GM21381 (cell line): ENCODE results near the gene FOXS1.
"Not testable (repeated sequence)": the region's sequence is repeated elsewhere in the genome, so short reads cannot be mapped to it uniquely, and the experiment has no call there.

ENCODE experiments used
- ATAC-seq: cut with Tn5 transposase; IDR thresholded peaks from one replicate; pipeline ENCODE4 v1.9.1; 2021; ENCODE audit warnings: mild to moderate bottlenecking, moderate library complexity; ENCODE audit not compliant: unreplicated experiment

Gene FOXS1

DNA sequence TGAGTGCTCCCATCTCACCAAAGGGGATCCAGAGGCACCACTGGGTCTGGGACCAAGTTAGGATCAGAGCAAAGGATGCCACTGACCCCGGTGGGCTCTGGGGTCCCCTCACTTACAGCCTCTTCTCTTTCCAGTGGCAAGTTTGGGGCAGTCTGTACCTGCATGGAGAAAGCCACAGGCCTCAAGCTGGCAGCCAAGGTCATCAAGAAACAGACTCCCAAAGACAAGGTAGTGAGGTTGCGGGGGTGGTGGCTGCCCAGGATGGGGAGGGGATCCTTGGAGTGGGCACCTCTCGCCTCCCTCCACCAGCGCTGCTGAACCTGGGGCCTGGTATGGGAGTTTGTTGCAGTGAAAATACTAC, 21.3 kb downstream of the FOXS1 start:
- ATAC-seq = no peak

DNA sequence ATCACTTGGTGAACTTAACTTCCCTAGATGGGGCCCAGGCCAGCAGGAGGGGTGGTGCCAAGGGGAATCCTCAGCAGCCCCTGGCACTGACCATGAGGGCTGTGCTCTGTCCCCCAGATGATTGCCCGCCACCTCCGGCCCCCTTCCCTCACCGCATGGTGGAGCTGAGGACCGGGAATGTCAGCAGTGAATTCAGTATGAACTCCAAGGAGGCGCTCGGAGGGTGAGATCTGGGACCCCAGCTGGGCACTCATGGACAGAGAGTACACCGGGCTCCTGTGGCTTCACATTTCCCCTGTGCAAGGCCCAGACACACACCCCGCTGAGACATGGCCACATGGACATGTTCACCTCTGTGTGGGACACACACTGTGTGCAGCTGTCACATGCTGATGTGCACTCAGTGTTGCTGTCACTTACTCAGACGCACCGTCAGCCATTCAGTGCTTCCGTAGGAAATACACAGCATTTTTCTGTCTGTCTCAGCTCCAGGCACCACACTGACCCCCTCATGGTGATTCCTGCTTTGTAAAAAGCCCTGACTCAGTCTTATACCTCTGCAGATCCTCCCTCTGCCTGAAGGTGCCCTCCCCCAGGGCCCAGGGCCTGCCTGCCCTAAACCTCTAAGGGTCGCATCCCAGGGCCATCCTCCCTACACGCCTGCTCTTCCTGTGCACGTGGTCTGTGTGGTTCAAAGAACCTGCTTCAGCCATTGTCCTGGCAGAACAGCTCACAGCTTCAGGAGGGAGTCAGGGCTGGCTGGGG, 21.9 kb downstream of the FOXS1 start:
- no peak for ATAC-seq

DNA sequence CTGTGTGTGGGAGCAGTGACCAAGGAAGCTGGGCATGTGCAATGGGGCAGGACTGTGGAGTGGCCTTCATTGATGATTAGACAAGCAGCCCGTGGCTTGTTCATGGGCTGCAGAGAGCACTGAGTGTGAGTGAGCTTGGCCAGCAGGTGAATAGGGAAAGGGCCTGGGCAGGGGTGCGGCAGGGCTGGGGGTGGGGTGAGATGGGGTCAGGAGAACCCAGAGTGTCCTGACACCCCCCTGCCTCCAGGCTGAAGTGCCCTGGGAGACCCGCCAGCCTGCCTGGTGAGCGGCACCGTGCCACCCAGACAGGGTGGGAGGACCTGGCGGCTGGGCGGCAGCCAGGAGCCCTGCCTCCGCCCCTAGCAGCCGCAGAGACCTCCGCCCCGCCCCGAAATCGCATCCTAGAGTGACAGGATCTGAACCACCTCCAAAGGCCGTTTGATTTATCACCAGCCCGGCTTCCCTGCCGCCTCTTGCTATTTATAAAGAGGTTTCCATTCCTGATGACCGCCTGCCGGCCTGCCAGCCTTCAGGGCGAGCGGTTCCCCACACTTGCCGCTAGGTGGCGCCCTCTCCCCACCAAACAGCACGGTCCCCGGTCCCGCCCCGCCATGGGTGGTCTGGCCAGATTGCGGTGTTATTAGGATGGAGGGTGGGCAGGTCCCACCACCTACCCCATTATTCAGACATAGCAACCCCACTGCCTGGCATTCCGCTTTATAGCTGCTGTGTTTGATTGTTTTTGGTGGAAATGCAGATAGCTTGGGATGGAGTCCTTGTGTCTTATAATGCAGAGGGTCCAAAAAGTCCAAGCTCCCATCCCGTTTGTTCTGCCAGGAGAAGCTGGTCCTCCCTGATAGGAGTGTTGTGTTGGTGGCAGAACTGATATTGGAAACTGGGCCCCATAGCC, 22.7 kb downstream of the FOXS1 start:
- no peak for ATAC-seq

DNA sequence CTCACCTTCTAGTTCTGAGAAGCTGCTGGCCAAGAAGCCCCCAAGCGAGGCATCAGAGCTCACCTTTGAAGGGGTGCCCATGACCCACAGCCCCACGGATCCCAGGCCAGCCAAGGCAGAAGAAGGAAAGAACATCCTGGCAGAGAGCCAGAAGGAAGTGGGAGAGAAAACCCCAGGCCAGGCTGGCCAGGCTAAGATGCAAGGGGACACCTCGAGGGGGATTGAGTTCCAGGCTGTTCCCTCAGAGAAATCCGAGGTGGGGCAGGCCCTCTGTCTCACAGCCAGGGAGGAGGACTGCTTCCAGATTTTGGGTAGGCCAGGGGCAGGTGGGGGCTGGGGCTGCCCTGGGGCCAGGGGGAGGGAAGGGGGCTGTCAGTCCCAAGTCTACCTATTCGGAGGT, 24.0 kb downstream of the FOXS1 start:
- no peak for ATAC-seq

DNA sequence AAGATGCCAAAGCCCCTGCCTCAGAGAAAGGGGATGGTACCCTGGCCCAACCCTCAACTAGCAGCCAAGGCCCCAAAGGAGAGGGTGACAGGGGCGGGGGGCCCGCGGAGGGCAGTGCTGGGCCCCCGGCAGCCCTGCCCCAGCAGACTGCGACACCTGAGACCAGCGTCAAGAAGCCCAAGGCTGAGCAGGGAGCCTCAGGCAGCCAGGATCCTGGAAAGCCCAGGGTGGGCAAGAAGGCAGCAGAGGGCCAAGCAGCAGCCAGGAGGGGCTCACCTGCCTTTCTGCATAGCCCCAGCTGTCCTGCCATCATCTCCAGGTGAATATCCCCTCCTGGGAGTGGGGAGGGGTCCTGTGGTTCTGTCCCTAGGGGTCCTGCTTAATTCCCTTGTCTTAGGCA, 25.2 kb downstream of the FOXS1 start:
- no peak for ATAC-seq

DNA sequence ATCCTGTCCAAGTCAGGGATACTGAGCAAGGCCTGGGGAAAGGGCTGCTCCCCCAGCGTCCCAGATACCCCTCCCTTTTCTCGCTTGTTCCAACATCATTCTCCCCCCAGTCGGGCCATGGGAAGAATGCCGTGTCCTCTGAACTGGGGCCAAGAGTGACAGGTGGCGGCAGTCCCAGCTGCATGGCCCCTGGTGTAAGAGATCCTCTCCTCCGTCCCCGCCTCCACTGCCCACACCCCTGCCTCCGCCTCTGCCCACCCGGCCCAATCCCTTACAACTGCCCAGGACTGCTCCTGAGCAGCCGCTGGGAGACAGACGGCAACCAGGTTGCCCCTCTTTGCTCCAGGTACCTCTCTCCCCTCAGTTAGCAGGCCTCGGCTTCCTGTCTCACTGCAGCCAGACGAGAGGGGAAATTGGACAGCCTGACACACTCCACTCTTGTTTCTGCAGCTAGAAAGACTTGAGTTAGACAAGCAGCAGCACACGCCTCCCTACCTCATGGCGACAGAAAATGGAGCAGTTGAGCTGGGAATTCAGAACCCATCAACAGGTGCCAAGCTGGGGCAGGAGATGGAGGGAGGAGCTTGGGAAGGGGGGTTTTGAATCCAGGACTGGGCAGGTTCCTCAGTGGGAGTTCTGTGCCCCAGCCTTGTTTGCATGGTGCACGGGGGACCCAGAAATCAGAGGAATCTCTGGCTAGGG, 26.2 kb downstream of the FOXS1 start, which contains the start of gene MYLK2:
Gene MYLK2, plus strand, starts transcription at position 274 of the 702 bp plus-strand sequence. Its CDS starts 225 bp downstream, at position 499.
- no peak for ATAC-seq

DNA sequence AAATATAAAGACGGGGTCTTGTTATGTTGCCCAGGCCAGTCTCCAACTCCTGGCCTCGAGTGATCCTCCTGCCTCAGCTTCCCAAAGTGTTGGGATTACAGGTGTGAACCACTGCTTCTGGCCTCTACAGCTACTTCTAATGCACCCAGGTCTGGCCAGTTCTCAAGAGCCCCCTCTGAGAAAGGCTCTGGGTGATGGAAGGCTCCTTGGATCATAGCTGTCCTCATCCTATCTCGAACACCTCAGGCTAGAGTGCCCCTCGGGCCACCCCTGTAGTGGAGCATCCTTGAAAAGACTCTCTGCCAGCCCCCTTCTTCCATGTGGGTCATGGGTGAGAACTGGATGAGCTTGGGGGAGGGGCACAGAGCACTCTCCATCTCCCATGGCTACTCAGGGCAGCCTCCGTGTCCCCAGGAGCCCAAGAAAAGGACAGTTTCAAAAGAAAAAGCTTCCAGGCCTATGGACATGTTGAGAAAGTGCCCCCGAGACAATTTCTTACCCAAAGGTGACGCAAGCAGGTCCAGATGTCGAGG, 27.0 kb downstream of the FOXS1 start:
- no peak for ATAC-seq

DNA sequence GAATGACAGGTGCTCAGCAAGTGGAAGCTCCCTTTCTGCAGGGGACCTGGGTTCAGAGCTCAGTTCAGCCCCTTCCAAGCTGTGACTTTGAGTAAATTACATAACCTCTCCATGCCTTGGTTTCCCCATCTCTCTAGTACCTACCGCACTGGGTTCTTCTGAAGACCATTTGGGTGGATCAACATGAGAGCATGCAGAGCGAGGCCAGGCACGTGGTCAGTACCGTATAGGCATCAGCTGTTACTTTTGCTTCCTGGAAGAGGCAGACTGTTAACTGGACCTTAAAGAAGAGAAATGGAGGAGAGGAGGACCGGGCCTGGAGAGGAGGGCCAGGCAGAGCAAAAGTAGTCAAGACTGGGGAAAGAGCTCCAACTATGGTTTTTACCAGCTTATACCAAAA, 27.9 kb downstream of the FOXS1 start:
- ATAC-seq = no peak

DNA sequence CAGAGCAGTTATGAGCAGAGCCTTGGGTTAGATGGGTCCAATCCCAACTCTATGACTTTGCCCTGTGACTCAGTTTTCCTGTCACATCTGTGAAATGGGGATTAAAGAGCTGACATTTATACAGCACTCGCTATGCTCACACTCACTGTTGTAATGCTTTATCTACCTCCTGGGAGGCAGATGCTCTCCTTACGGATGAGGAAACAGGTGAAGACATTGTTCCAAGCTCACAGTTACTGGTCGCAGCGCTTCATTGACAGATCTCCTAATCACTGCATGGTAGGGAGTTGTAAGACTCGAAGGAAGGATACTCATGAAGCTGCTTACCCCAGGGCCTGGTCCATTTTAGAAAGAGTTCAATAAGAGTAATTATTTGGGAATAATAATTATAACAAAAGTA, 29.2 kb downstream of the FOXS1 start:
- no peak for ATAC-seq

DNA sequence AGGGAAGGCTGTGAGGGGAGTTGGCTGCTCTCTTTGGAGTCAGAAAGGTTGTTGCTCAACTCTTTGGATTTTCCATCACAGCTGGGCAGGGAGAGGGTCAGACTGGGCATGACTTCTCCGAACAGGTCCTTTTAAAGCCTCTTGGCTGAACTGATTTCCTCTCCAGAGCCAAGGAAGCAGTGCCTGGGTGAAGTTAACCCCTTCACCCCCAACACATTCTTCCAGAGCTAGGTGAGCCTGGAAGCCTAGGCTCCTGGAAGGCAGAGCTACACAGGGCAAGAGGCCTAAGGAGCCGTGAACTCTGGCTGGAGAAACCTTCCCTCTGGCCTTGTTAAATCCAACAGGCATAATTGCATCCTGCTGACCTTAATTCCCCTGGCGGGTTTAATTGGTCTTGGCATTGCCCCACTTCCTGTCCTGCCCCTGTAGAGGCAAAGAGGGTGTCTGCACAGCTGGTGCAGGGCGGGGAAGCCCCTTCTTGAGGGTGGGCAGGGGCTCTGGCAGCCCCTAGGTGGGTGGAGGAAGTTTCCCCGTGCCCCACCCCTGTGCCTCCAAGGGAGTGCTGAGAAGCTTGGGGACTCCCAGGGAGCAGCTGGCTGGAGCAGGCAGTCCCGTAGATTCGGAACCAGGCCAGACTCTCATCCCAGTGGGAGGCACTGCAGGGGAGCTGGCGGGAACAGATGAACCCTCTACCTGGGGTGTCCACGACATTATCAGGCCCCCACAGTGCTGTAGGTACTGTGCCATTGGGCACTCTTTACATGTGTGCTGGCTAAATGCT, 29.8 kb downstream of the FOXS1 start:
- ATAC-seq = no peak

DNA sequence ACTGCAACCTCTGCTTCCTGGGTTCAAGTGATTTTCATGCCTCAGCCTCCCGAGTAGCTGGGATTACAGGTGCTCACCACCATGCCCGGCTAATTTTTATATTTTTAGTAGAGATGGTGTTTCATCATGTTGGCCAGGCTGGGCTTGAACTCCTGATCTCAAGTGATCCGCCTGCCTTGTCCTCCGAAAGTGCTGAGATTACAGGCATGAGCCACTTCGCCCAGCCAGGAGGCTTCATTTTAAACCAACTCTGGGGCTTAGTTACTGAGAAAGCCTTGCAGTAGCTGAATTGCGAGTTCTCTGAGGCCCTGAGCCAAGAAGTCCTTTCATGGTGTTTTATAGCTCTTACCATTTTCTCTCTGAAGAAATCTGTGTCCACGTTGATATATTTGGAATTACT, 31.3 kb downstream of the FOXS1 start:
- not testable (repeated sequence) for ATAC-seq

DNA sequence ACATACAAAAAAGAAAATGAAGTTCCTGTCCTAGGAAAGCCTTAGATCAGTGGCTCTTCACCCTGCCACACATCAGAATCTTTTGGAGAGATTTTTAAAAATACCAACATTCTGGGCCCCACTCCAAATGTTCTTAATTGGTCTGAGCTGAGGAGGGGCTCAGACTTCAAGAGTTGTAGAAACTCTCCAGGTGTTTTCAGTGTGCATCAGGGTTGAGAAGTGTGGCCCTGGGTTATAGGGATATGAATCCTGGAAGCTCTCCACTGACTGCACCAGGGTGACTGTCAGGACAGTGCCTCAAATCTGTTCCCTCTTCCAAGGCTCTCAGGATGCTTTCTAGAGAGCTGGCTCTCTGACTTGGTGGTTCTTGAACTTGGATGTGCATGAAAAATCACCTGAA, 31.8 kb downstream of the FOXS1 start:
- no peak for ATAC-seq

DNA sequence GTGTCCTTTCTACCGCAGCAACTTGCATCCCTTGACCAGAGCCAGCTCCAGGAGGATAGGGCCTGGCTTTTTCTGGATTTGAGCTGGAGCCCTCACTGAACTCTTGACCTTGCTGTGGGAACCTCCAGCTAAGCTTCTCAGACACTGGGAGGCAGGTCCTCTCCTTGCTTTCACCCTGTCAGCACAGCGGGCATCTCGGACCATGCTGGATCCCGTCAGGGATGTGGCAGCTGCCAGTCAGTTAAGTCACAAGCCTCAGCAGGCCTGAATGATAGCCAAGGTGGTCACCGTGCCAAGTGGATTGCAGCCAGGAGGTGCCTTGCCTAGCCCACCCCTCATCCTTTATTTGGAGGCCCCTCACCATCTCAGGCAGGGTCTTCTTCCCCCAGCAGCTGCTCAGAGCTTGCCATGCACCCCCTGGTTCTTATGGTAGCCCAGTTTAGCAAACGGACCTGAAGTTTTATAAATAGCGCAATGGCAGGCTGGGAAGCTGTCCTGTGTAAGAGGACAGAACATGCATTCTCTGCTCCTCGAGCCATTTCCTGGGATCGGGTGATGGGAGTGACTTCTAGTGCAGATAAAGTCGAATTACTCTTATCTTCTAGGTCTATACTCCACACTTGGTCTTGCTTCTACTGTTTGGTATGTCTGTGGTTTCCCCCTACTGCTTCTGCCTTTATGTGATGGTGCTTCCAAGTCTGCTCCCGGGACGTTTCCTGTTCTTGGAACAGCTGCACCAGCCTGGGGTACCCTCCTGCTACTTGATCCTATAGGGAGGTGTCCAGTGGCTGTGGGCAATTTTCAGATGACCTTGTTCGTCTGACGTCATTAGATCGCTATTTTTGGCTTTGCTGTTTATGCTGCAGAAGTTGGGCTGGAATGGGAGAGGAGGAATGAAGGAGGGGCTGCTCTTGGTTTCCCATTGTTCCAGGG, 33.3 kb downstream of the FOXS1 start:
- no peak for ATAC-seq

DNA sequence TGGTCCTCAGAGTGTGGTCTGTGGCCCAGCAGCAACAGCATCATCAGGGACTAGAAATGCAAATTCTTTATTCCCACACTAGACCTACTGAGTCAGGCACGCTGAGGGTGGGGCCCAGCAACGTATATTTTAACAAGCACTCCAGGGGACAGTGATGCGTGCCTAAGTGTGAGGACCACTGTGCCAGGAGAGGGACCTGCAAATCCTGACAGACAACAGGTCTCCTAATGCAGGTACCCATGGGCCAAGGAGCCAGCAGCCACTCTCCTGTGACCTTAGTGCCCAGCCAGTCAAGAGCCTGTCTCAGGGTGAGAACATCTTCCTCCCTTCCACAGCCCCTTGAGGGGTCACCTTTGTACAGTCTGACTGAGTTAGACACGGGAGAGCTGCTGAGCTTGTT, 34.2 kb downstream of the FOXS1 start:
- ATAC-seq = no peak

DNA sequence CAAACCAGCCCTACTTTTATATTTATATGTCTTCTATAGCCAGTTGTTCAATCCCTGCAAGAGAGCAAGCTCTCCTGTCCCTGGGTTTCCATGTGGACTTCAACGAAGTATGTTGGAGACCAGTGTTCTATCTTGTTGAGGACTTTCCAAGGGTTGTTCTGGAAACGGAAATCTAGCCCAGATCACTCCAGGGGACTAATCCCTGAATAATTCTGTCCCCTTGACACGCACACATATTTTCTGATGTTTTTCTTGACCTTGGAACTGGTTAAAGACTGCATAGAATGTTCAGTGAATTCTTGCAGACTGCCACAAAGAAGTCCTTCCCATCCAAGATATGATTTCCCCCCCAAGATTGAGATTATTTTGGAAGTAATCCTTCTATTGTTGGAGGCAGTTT, 35.7 kb downstream of the FOXS1 start:
- ATAC-seq = no peak

DNA sequence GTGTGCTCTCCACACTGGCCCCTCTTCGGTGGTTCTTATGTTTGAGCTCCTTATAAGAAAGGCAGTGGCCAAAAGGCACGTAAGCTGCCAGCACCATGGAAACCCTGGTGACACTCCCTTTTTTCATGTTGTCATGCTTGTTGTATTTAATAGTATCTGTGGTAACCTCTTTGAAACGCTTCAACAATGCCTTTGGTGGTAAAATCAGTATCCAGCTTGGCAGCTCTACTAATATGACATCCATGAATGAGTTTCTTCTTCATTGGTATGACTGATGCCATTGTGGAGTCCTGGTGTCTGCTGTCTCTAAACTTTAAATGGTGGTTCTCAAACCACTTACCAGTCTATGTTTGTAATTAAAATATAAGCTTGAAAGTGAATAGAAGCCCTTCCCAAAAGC, 36.9 kb downstream of the FOXS1 start:
- ATAC-seq = no peak

DNA sequence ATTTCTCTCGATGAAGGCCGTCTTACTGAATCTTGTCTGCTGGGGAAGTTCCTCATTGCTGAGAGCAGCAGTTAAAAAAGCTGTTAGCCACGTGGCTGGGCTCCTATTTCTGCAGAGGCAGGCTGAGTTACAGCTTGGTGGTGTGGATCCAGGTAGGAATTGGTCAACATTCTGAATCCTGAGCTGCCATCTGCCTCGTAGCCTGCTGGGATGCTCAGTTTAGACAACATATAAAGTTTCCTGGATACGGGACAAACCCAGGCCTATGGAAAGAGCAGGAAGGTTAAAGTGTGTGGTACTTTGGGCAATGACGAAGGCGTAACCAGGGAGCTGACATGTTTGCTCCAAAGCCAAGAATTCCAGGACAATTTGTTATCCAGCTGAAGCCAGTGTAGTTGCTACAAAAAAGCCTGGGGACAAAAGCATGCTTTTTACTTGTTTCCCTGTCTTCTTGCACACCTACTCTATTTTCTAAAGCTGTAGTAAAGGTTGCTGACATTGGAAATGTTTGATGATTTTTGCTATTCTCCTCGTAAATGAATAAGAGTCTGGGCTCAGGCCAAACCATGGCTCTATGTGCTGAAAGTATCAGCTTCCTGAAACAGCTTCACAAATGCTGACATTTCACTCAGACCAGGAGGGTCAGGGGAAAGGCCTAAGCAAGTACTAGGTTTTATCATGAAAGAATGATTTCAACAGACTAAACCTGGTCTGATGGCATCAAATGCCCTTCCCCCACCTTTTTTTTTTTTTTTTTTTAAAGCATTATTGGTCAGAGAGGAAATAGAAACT, 38.6 kb downstream of the FOXS1 start:
- no peak for ATAC-seq

DNA sequence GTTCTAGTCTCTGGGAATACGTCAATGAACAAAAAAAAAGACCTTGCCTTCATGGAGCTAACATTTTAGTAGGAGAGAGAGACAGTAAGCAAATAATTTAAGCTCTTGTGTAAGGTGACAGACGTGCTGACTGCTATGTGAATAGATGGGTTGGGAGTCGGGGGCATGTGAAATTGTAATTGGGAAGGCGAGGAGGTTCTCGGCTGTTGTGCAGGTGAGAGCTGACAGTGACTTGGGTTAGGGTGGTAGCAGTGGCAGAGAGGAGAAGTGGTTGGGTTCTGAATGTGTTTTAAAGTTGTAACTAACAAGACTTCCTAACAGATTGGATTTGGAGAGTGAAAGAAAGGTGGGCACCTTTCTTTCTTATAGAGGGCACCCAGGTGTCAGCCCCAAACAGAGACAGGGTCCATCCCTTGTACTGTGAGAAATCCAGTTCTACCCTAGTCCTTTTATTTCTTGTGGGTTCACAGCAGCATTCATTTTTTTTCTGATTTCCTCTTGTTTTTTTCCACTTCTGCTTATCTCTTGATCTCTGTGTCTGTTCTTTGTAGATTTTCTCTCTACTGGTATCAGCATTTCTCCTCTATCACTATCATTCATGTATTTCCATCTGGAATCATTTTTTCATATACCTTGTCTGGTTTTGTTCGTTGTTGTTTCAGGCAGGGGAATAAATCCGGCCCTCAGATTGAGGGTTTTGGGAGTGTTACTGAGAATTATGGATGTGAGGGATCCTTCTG, 41.7 kb downstream of the FOXS1 start:
- no peak for ATAC-seq
